ENCODE measurements around the gene GARNL3. TPM values are rescaled to one million over a fixed set of nuclear protein-coding genes. Genes with fewer than 3 reads are reported as not detected.

GARNL3 gene
- total RNA-seq, 2 experiments from 2014 or later = 0.63 to 1.8 TPM

DNA sequence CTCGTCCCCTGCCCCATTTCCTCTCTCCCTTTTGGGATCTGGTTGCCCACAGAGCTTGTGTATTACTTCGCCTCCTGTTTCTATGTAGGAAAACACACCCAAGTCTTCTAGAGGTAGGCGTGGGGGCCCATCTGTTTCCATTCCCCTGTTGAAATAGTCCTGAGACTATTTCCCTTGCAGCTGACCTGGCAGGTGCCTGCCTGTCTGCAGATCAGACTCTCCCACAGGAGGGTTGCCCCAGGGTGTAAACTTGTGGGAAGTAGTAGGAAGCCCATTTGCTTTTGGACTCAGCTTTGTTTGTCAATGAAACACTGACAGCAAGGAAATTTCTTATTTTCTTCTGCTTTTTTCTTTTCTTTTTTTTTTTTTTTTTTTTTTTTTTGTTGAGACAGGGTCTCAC lies 16.3 kb upstream of the GARNL3 start:
- Mint-ChIP-seq H3K9me3 (no peaks in the 10 kb centered on the region), H3K36me3 (ENCODE audit: low read depth) (no peaks in the 10 kb centered on the region), H3K27me3 (peaks cover 45% of the 10 kb centered on the region), H3K4me1 (ENCODE audit: low read depth) (peaks cover 12% of the 10 kb centered on the region), H3K27ac (no peak overlapping the region), H3K4me3 (no peak overlapping the region)
- H3K9me3 ChIP-seq (ENCODE audit: control insufficient read depth in 1 of 2, insufficient read depth in 1 of 2, low read length in 2 of 2) = no peaks in the 10 kb centered on the region
- no peak overlapping the region for H3K4me3 ChIP-seq (ENCODE audit: low read length)
- intact Hi-C loops (cut with DNase I, micrococcal nuclease) = no loop called here
- DNase-seq (no peak), ATAC-seq (ENCODE audit: poor library complexity) (no peak)
- peaks cover 13% of the 10 kb centered on the region for H3K4me1 ChIP-seq (ENCODE audit: insufficient read depth, low read length)
- H3K27ac ChIP-seq (ENCODE audit: low read depth in 1 of 2, low read length in 2 of 2) = no peak overlapping the region
- no peaks in the 10 kb centered on the region for H3K36me3 ChIP-seq (ENCODE audit: insufficient read depth, low read length)
- ChIA-PET CTCF (interaction anchor here (0.7 to 1.5 kb wide), 2 partner anchors 34 to 261 kb away, joined by 4 to 5 read pairs; no protein-coding TSS in a partner anchor), POLR2A (no interaction called here)
- TF ChIP-seq, protein P1, sequence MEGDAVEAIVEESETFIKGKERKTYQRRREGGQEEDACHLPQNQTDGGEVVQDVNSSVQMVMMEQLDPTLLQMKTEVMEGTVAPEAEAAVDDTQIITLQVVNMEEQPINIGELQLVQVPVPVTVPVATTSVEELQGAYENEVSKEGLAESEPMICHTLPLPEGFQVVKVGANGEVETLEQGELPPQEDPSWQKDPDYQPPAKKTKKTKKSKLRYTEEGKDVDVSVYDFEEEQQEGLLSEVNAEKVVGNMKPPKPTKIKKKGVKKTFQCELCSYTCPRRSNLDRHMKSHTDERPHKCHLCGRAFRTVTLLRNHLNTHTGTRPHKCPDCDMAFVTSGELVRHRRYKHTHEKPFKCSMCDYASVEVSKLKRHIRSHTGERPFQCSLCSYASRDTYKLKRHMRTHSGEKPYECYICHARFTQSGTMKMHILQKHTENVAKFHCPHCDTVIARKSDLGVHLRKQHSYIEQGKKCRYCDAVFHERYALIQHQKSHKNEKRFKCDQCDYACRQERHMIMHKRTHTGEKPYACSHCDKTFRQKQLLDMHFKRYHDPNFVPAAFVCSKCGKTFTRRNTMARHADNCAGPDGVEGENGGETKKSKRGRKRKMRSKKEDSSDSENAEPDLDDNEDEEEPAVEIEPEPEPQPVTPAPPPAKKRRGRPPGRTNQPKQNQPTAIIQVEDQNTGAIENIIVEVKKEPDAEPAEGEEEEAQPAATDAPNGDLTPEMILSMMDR (IDR thresholded peaks at IDR 0.05) = no peak
- H3K27me3 ChIP-seq (ENCODE audit: control insufficient read depth in 1 of 2, insufficient read depth in 2 of 2, low read length in 2 of 2) = no peaks in the 10 kb centered on the region

DNA sequence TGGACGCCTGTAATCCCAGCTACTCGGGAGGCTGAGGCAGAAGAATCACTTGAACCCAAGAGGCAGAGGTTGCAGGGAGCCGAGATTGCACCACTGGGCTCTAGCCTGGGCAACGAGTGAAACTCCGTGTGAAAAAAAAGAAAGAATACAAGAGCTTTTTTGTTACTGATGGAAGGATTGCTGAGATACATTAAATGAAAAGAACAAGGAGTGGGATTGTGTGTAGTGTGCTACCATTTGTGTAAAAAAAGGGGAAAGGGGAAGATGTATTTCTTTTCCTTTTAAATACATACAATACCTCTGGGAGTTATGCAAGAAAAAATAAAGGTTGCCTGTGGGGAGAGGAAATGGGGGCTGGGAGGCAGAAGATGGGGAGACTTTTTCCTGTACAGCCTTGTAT lies 14.7 kb upstream of the GARNL3 start:
- H3K9me3 Mint-ChIP-seq = no peaks in the 10 kb centered on the region

DNA sequence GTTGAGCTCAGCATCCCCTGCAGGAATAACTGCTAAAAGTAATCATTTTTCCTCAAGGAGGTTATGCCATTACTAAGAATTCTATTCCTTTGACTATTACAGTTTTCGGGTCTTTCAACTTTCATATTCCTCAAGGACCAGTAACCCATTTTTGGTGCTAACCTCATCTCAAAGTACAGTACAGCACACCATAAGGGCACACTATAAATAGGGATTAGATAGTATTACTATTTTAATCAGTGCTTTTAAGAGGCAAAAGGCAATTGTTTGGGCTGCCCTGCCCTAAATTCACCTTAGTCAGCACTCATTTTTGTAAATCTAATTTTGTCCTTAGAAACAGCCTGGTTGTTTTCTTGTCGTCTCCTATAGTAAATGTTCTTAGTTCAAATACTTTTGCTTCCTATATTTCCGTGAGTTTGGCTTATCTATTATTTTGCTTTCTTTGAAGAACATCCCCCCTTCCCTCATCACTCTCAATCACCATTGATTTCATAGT lies 13.6 kb upstream of the GARNL3 start:
- POLR2A ChIA-PET = no interaction called here
- Mint-ChIP-seq H3K4me1 (ENCODE audit: low read depth) (no peaks in the 10 kb centered on the region), H3K27ac (no peak overlapping the region), H3K4me3 (no peak overlapping the region), H3K27me3 (peaks cover 57% of the 10 kb centered on the region), H3K36me3 (ENCODE audit: low read depth) (no peaks in the 10 kb centered on the region), H3K9me3 (no peaks in the 10 kb centered on the region)
- TF ChIP-seq, protein P1 (IDR thresholded peaks at IDR 0.05) = no peak
- Histone ChIP-seq H3K4me1 (ENCODE audit: insufficient read depth, low read length) (no peaks in the 10 kb centered on the region), H3K9me3 (ENCODE audit: control insufficient read depth in 1 of 2, insufficient read depth in 1 of 2, low read length in 2 of 2) (no peaks in the 10 kb centered on the region), H3K4me3 (ENCODE audit: low read length) (no peak overlapping the region), H3K27ac (ENCODE audit: low read depth in 1 of 2, low read length in 2 of 2) (no peak overlapping the region), H3K27me3 (ENCODE audit: control insufficient read depth in 1 of 2, insufficient read depth in 2 of 2, low read length in 2 of 2) (no peaks in the 10 kb centered on the region), H3K36me3 (ENCODE audit: insufficient read depth, low read length) (no peaks in the 10 kb centered on the region)
- intact Hi-C loops (cut with DNase I, micrococcal nuclease) = loop anchor here in 1 of 2 experiments (5.0 kb wide), 1 partner anchor 34 kb away; no protein-coding TSS in a partner anchor
- DNase-seq (no peak), ATAC-seq (ENCODE audit: poor library complexity) (no peak)
- CTCF ChIA-PET = no interaction called here

More for the DNA sequence above, 14.7 kb upstream of the GARNL3 start:
- H3K36me3 Mint-ChIP-seq (ENCODE audit: low read depth) = no peaks in the 10 kb centered on the region
- ATAC-seq (ENCODE audit: poor library complexity) (no peak), DNase-seq (no peak)
- H3K27ac ChIP-seq (ENCODE audit: low read depth in 1 of 2, low read length in 2 of 2) = no peak overlapping the region
- no peak overlapping the region for H3K4me3 Mint-ChIP-seq
- no peaks in the 10 kb centered on the region for H3K27me3 ChIP-seq (ENCODE audit: control insufficient read depth in 1 of 2, insufficient read depth in 2 of 2, low read length in 2 of 2)
- peaks cover 5% of the 10 kb centered on the region for H3K4me1 Mint-ChIP-seq (ENCODE audit: low read depth)
- POLR2A ChIA-PET = no interaction called here
- CTCF ChIA-PET = no interaction called here
- H3K9me3 ChIP-seq (ENCODE audit: control insufficient read depth in 1 of 2, insufficient read depth in 1 of 2, low read length in 2 of 2) = no peaks in the 10 kb centered on the region
- H3K36me3 ChIP-seq (ENCODE audit: insufficient read depth, low read length) = no peaks in the 10 kb centered on the region
- H3K4me3 ChIP-seq (ENCODE audit: low read length) = no peak overlapping the region
- intact Hi-C loops (cut with DNase I, micrococcal nuclease) = loop anchor here in 1 of 2 experiments (5.0 kb wide), 1 partner anchor 33 kb away; no protein-coding TSS in a partner anchor
- TF ChIP-seq, protein P1 (IDR thresholded peaks at IDR 0.05) = no peak
- peaks cover 8% of the 10 kb centered on the region for H3K4me1 ChIP-seq (ENCODE audit: insufficient read depth, low read length)
- no peak overlapping the region for H3K27ac Mint-ChIP-seq
- H3K27me3 Mint-ChIP-seq = peaks cover 53% of the 10 kb centered on the region

All from CD4-positive, alpha-beta T cell (primary cell).